GM12878 (cell line): ENCODE results near the gene GPRIN1. TPM values are rescaled to one million over a fixed set of nuclear protein-coding genes. Genes with fewer than 3 reads are reported as not detected.

Source experiments
- ATAC-seq: fragments of 200-7000 bp; cut with Tn5 transposase; 3 replicates; pipeline ENCODE4 v1.9.1; 2020; ENCODE audit warnings: mild to moderate bottlenecking, moderate library complexity
- BruUV-seq: library from RNA; stranded (reverse); fragments of 400-500 nt; replicated peaks from 2 replicates; lab custom pipeline; 2021; lab: Mats Ljungman, UMichigan
- CTCF ChIA-PET: fragments of 300-600 bp; sonication (Branson Sonifier 250); formaldehyde crosslinking; extraction: SDS; loops from one replicate; lab custom pipeline; 2021; ENCODE audit warnings: inconsistent platforms; lab: Yijun Ruan, JAX
- POLR2A ChIA-PET: fragments of 350-600 bp; formaldehyde crosslinking; extraction: SDS; loops from one replicate; lab custom pipeline; 2021; ENCODE audit warnings: inconsistent platforms; lab: Charles Lee
- RAD21 ChIA-PET: fragments of 300-600 bp; sonication (Branson Sonifier 250); formaldehyde crosslinking; loops from one replicate; lab custom pipeline; 2023; ENCODE audit warnings: antibody characterized with exemption; ENCODE audit not compliant: unreplicated experiment; lab: Charles Lee
- SMC1A ChIA-PET: fragments of 300-600 bp; sonication (Branson Sonifier 250); formaldehyde crosslinking; loops from one replicate; lab custom pipeline; 2023; ENCODE audit not compliant: unreplicated experiment, uncharacterized antibody; lab: Charles Lee
- DNase-seq: peaks from one replicate; pipeline ENCODE4 v3.0.0-alpha.2; 2011; ENCODE audit warnings: low read depth, low spot score
- FAIRE-seq: peaks from 3 replicates; lab custom pipeline; 2011; peaks lifted over from hg19 to GRCh38; lab: Jason Lieb, UNC
- H2AFZ ChIP-seq: 2 replicates; pipeline ENCODE4 v1.6.0; 2011; ENCODE audit warnings: low read depth, low read length, control low read depth; ENCODE audit not compliant: control insufficient read depth
- H3K27ac ChIP-seq: 2 replicates; pipeline ENCODE4 v1.5.1; 2011; ENCODE audit warnings: control low read depth; ENCODE audit not compliant: control insufficient read depth, insufficient read depth
- H3K27me3 ChIP-seq, 2 experiments: replicated peaks in 1 of 2; 2 replicates each; pipeline versions ENCODE4 v1.6.0 to v1.6.1; 2011; ENCODE audit warnings: low read length in 1 of 2; ENCODE audit not compliant: control insufficient read depth in 2 of 2, insufficient read depth in 2 of 2
- H3K36me3 ChIP-seq, 2 experiments: 2 replicates each; pipeline ENCODE4 v1.5.1; 2011; ENCODE audit warnings: low read length in 1 of 2; ENCODE audit not compliant: control insufficient read depth in 2 of 2, insufficient read depth in 2 of 2
- H3K4me1 ChIP-seq: 2 replicates; pipeline ENCODE4 v1.6.1; 2011; ENCODE audit warnings: mild to moderate bottlenecking, low read length, moderate library complexity, mixed read lengths; ENCODE audit not compliant: control insufficient read depth, insufficient read depth
- H3K4me2 ChIP-seq: 2 replicates; pipeline ENCODE4 v1.6.0; 2011; ENCODE audit warnings: control low read depth; ENCODE audit not compliant: control insufficient read depth, insufficient read depth
- H3K4me3 ChIP-seq: fragments of 200-600 bp; sonication (generic); 2 replicates; pipeline ENCODE4 v1.5.1; 2016
- H3K79me2 ChIP-seq: 2 replicates; pipeline ENCODE4 v1.6.0; 2011; ENCODE audit warnings: low read length; ENCODE audit not compliant: control insufficient read depth, insufficient read depth
- H3K9ac ChIP-seq: 2 replicates; pipeline ENCODE4 v1.8.0; 2011; ENCODE audit warnings: low read length, control low read depth, mixed read lengths; ENCODE audit not compliant: control insufficient read depth, insufficient read depth
- H3K9me3 ChIP-seq: replicated peaks from 3 replicates; pipeline ENCODE4 v1.5.1; 2011; ENCODE audit warnings: mild to moderate bottlenecking, low read length; ENCODE audit not compliant: control insufficient read depth, insufficient read depth
- H4K20me1 ChIP-seq: 2 replicates; pipeline ENCODE4 v1.6.0; 2011; ENCODE audit not compliant: control insufficient read depth, insufficient read depth
- ASH2L ChIP-seq: fragments of 300-600, 200-600 bp; sonication (generic); IDR thresholded peaks from 2 replicates; pipeline ENCODE4 v1.6.1; 2017; ENCODE audit warnings: low read depth, mild to moderate bottlenecking, borderline replicate concordance
- CBX5 ChIP-seq: sonication (generic); IDR thresholded peaks from 2 replicates; pipeline ENCODE4 v1.6.1; 2016; ENCODE audit warnings: low read depth, moderate library complexity, mild to moderate bottlenecking, inconsistent platforms
- CHD2 ChIP-seq: IDR thresholded peaks from 2 replicates; pipeline ENCODE4 v1.6.1; 2011; ENCODE audit warnings: low read depth, low read length, improper control_type of control experiment, borderline replicate concordance
- FOXM1 ChIP-seq: IDR thresholded peaks from 2 replicates; pipeline ENCODE4 v1.6.1; 2012; ENCODE audit warnings: low read depth, mild to moderate bottlenecking, inconsistent platforms, low read length, moderate library complexity
- GATAD2B ChIP-seq: fragments of 450-650 bp; conservative IDR thresholded peaks from 2 replicates; pipeline ENCODE4 v1.6.1; 2017; ENCODE audit warnings: low read depth, mild to moderate bottlenecking, moderate library complexity
- KDM1A ChIP-seq: fragments of 200-600 bp; sonication (generic); IDR thresholded peaks from 2 replicates; pipeline ENCODE4 v1.6.1; 2016; ENCODE audit warnings: borderline replicate concordance
- NR2C2 ChIP-seq: IDR thresholded peaks from 2 replicates; pipeline ENCODE4 v1.6.1; 2011; ENCODE audit warnings: borderline replicate concordance, low read depth; ENCODE audit not compliant: control insufficient read depth, insufficient read length
- SIN3A ChIP-seq: IDR thresholded peaks from 2 replicates; pipeline ENCODE4 v1.6.1; 2012; ENCODE audit warnings: low read depth, low read length, improper control_type of control experiment
- SMAD1 ChIP-seq: fragments of 450-650 bp; IDR thresholded peaks from 2 replicates; pipeline ENCODE4 v1.6.1; 2018; ENCODE audit warnings: mild to moderate bottlenecking, low read depth; ENCODE audit not compliant: partially characterized antibody
- SP1 ChIP-seq: IDR thresholded peaks from one replicate; pipeline ENCODE4 v1.6.1; 2011; ENCODE audit warnings: low read depth, low read length
- SRF ChIP-seq, 2 experiments: IDR thresholded peaks; 2 replicates each; pipeline ENCODE4 v1.6.1; 2011; ENCODE audit warnings: low read depth in 2 of 2, low read length in 2 of 2, mild to moderate bottlenecking in 1 of 2, moderate library complexity in 1 of 2
- ZNF274 ChIP-seq: IDR thresholded peaks from one replicate; pipeline ENCODE4 v1.8.0; 2011; ENCODE audit not compliant: insufficient read length, insufficient read depth
- WGBS: methylation state at CpG from one replicate; pipeline ENCODE4 v1.1.6; 2016; ENCODE audit warnings: low lambda C conversion rate; ENCODE audit not compliant: insufficient replicate concordance, insufficient coverage; ENCODE audit errors: missing lambda C conversion rate; 5-methylcytosine and 5-hydroxymethylcytosine counted together
- in situ Hi-C: fragments of 300-500 bp; cut with MboI; formaldehyde crosslinking; loops from 9 replicates; pipeline ENCODE4 v1.14.3; 2018; ENCODE audit warnings: mixed read lengths
- intact Hi-C: fragments of 100-400 bp; cut with micrococcal nuclease; formaldehyde crosslinking; loops from one replicate; pipeline ENCODE4 v1.14.2; 2022; ENCODE audit not compliant: unreplicated experiment
- polyA plus RNA-seq, 11 experiments: library from polyadenylated mRNA; depleted of rRNA in 4 of 11; unstranded in 6 of 11; stranded (reverse) in 5 of 11; fragments of >200 nt; fragmentation: Nextera tagmentation in 4 of 11; fragmentation: Illumina TruSeq in 1 of 11; extraction: Ambion mirVana in 4 of 11; extraction: Trizol in 1 of 11; gene quantifications; 1 replicate in 1 of 11; 2 replicates in 10 of 11; pipeline versions ENCODE4 v1.2.1 to v1.2.3, GENCODE V29; 2011 to 2016; ENCODE audit warnings: inconsistent platforms in 2 of 11, missing spikeins in 2 of 11, low read depth in 1 of 11
- total RNA-seq, 4 experiments: library from RNA; depleted of rRNA in 3 of 4; stranded (reverse); fragments of >200 nt in 3 of 4; fragmentation: Illumina TruSeq in 1 of 4; extraction: Trizol in 1 of 4; gene quantifications; 2 replicates each; pipeline versions ENCODE4 v1.2.1 to v1.2.3, GENCODE V29; 2013 to 2021
- TF ChIP-seq, protein P1 (sequence below): IDR thresholded peaks from 2 replicates; pipeline ENCODE4 v1.6.1; 2011; ENCODE audit warnings: mild to moderate bottlenecking, low read depth, low read length, moderate library complexity; ENCODE audit not compliant: insufficient replicate concordance
- TF ChIP-seq, protein P2 (sequence below): fragments of 450-650 bp; IDR thresholded peaks from 2 replicates; pipeline ENCODE4 v1.6.1; 2016; ENCODE audit warnings: mild to moderate bottlenecking, moderate library complexity, borderline replicate concordance
- TF ChIP-seq, protein P3 (sequence below): fragments of 450-650 bp; IDR thresholded peaks from 2 replicates; pipeline ENCODE4 v1.6.1; 2016; ENCODE audit warnings: mild to moderate bottlenecking

The GPRIN1 gene
- total and polyA plus RNA-seq, 10 of the 15 experiments (the other 5 are each of a cell fraction or from before 2014, with no cell fraction given), result 0.52 to 16.3 (median 4.5) TPM

DNA sequence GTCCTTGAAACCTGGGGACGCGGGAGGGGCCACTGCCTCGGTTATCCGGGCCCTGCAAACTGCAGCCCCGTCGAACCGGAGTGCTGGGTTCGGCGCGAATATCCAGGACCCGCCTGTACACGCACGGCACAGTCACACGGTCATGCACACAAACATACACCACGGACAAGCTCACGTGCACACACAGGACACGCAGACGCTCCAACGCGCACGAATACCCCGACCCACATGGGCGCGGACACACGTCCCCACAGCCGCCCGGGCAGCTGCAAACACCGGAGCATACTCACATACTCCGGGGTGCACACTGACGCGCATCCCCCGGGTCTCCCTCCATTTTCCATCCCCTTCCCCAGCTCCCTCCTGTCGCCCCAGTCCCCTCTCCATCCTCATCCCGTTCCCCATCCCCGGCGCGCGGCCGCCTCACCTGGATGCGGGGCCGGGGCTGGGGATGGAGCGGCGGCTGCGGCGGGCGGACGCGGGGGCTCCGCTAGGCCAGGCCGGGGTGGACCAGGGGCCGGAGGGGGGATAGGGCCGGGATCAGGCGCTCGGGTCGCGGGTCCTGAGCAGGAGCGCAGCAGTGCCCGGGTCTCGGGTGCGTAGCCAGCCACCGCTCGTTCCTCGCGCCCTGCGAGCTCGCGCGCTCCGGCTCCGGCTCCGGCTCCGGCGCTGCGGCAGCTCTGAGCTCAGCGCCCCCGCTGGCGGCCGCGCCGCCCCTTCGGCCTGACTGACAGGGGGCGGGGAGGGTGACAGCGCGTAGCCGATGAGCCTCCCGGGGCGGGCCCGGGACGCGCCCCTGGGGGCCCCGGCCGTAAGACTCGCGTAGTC lies 20.1 kb upstream of the GPRIN1 start, which contains the start of the genes EIF4E1B and SNCB (continued):
- TF ChIP-seq CHD2, result no peak

DNA sequence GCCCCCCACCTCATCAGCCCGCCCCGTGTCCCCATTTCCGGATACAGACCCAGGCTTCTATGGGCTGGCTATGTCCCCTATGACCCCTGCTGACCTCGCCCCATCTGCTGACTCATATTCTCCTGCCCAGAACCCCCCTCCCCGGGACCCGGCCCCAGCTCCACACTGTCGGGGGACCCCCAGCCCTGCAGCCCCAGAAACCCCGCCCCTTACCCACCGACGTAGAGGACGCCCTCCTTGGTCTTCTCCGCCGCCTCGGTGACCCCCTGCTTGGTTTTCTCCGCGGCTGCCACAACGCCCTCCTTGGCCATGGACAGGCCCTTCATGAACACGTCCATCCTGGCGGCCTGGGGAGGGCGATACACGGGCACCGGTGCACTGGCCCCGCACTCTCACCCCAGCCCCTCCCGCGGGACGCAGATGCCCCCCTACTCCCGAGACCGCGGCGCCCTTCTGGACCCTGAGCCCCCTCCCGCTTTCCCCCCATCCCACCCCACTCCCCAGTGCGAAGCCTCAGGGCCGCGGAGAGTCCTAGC lies 19.4 kb upstream of the GPRIN1 start:
- ChIA-PET CTCF (no interaction called here), POLR2A (no interaction called here), SMC1A (no interaction called here), RAD21 (no interaction called here)
- Histone ChIP-seq H3K9me3 (no peaks in the 10 kb centered on the region), H3K36me3 (no peaks in the 10 kb centered on the region), H3K4me1 (peaks cover 13% of the 10 kb centered on the region), H3K79me2 (no peaks in the 10 kb centered on the region), H3K9ac (no peak overlapping the region), H3K4me2 (no peak overlapping the region), H4K20me1 (0 out of 2 replicates have a peak, but pooled peaks cover 3% of the 10 kb centered on the region), H3K27ac (no peak overlapping the region), H3K4me3 (no peak overlapping the region), H3K27me3 (peaks cover 7 to 10% of the 10 kb centered on the region in 2 experiments), H2AFZ (no peak overlapping the region)
- no TSS peak for BruUV-seq
- in situ Hi-C loops, result no loop called here
- ATAC-seq (no peak), FAIRE-seq (no peak), DNase-seq (no peak)
- intact Hi-C loops, result no loop called here
- WGBS, result 13% methylated on average over 34 of the region's 34 CpGs
- TF ChIP-seq, protein P1, sequence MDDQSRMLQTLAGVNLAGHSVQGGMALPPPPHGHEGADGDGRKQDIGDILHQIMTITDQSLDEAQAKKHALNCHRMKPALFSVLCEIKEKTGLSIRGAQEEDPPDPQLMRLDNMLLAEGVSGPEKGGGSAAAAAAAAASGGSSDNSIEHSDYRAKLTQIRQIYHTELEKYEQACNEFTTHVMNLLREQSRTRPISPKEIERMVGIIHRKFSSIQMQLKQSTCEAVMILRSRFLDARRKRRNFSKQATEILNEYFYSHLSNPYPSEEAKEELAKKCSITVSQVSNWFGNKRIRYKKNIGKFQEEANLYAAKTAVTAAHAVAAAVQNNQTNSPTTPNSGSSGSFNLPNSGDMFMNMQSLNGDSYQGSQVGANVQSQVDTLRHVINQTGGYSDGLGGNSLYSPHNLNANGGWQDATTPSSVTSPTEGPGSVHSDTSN, result no peak
- TF ChIP-seq ZNF274 (no peak), GATAD2B (no peak), ASH2L (no peak), SP1 (no peak), NR2C2 (no peak), CBX5 (no peak), FOXM1 (no peak), SIN3A (no peak), SMAD1 (no peak), KDM1A (no peak), SRF (IDR thresholded peaks at IDR 0.05; ENCODE audit: low read depth in 2 of 2, low read length in 2 of 2) (no peak)
- TF ChIP-seq, protein P2, sequence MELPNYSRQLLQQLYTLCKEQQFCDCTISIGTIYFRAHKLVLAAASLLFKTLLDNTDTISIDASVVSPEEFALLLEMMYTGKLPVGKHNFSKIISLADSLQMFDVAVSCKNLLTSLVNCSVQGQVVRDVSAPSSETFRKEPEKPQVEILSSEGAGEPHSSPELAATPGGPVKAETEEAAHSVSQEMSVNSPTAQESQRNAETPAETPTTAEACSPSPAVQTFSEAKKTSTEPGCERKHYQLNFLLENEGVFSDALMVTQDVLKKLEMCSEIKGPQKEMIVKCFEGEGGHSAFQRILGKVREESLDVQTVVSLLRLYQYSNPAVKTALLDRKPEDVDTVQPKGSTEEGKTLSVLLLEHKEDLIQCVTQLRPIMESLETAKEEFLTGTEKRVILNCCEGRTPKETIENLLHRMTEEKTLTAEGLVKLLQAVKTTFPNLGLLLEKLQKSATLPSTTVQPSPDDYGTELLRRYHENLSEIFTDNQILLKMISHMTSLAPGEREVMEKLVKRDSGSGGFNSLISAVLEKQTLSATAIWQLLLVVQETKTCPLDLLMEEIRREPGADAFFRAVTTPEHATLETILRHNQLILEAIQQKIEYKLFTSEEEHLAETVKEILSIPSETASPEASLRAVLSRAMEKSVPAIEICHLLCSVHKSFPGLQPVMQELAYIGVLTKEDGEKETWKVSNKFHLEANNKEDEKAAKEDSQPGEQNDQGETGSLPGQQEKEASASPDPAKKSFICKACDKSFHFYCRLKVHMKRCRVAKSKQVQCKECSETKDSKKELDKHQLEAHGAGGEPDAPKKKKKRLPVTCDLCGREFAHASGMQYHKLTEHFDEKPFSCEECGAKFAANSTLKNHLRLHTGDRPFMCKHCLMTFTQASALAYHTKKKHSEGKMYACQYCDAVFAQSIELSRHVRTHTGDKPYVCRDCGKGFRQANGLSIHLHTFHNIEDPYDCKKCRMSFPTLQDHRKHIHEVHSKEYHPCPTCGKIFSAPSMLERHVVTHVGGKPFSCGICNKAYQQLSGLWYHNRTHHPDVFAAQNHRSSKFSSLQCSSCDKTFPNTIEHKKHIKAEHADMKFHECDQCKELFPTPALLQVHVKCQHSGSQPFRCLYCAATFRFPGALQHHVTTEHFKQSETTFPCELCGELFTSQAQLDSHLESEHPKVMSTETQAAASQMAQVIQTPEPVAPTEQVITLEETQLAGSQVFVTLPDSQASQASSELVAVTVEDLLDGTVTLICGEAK, result no peak
- TF ChIP-seq, protein P3, sequence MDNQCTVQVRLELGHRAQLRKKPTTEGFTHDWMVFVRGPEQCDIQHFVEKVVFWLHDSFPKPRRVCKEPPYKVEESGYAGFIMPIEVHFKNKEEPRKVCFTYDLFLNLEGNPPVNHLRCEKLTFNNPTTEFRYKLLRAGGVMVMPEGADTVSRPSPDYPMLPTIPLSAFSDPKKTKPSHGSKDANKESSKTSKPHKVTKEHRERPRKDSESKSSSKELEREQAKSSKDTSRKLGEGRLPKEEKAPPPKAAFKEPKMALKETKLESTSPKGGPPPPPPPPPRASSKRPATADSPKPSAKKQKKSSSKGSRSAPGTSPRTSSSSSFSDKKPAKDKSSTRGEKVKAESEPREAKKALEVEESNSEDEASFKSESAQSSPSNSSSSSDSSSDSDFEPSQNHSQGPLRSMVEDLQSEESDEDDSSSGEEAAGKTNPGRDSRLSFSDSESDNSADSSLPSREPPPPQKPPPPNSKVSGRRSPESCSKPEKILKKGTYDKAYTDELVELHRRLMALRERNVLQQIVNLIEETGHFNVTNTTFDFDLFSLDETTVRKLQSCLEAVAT, result no peak
